Suppressor macrophage treated with lipopolysaccharide for 4 hours (primary cell): Measurements from ENCODE around the gene CBR3.

ENCODE experiments used
- DNase-seq: peaks from one replicate; pipeline ENCODE4 v3.0.0-alpha.2; 2020

Gene CBR3

DNA sequence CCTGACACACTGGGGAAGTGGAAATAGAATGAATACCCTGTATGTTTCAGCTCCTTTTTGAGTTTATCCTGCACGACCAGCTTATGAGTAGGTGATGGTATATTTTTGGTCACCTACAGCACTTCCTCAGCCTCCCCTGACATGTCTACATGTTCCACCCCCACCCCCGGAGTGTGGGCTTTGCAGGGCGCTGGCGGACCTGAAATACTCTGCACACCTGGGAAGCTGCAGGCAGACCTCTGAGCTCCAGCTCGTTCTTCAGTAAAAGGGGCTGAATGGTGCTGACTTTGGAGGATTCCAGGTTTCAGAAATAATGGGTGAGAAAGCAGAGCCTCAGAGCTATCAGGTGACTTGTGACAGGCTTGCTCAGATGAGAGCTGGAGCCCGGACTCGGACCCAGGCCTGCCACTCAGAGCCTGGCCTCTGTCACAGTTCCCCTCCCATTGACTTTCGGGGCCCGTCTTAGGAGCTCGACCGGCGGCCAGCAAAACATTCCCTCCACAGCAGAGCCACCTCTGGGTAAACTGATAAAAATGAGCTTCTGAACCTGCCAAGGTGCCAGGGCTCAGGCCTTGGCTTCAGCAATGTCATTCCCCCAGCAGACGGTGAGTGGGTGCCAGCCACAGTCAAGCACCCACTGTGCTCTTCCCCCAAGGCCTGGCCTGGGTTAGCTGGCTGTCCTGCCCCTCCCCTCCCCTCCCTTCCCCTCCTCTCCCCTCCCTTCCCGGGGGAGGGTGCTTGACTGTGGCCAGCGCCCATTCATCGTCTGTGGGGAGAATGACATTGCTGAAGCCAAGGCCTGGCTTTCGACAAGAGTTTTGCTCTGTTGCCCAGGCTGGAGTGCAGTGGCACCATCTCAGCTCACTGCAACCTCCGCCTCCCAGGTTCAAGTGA is 51.9 kb downstream of the CBR3 start:
- no peak for DNase-seq

DNA sequence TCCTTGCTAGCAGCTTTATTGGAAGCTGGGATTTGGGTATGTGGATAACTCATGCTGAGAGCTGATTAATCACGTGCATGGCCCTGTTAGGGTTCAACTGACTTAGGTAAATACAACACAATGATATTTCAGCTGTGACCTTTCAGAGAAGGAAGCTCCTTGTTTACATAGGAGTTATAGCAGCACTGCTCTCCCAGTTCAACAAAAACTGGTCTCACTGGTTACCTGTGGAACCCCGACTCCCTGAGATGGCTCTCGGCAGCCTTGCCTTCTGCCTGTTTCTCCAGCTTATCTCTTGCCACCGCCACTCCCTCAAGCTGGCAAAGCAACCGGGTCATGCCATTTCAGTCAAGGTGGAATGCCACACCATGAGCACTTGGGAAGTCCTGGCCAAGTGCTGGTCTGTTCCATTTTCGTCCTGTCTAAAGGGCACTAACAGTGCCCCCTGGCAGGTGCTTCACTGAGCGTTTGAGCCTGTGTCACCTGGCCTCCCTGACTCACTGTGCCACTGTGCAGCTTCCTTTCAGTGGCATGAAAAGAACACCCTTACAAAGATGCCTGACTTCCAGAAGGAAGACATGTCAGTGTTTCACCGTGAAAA is 53.3 kb downstream of the CBR3 start:
- no peak for DNase-seq

DNA sequence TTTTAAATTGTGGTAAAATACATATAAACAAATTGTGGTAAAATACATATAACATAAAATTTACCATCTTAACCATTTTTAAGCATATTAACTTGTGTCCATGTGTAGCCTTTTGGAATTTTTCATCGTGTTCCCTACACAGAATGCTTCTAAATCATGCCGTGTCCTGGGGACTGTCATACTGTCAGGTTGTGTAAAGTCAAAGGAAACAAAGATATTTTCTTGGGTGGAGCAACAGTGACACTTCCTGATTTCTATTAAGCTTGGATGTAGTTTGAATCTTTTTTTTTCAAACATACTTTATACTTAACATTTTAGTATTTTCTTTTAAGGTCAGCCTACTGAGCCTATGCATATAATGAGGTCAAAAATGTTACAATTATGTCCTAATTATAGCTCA is 54.1 kb downstream of the CBR3 start:
- DNase-seq: peak; percentile 36

DNA sequence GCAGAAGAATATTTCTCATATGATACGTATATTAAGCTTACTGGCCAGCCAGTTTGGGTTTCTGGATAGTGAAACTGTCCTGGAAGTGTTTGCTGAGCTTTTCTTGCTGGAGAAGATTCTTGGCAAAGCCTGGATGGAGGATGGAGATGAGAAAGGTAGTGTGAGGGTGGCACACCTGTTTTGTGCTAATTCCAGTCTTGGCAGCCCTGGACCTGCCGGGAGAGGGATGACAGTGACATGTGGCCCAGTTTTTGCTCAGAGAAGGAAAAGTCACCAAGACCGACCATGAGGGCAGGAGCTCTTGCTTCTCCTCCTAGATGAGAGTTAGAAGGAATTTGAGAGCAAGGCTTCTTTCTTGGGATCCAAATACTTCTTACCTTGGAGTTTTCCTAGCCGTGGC is 55.9 kb downstream of the CBR3 start:
- DNase-seq: no peak

DNA sequence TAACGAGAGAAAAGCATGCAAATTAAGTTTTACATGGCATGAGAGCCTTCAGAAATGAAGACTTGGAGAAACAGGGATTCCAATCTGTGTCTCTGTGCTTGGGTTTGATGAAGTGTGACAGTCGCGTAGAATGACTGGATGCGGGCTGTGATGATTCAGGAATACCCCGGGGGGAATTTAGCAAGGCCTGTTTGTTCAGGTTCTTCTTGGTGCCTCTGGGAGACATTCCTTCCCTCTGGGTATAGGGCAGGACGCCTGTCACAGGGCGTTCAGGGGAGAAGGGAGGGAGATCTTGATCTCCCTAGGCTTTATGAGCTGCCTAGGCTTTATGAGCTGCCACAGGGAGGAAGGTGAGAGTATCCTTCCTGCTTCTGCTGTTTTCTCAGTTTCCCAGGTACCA is 58.3 kb downstream of the CBR3 start:
- DNase-seq: no peak

DNA sequence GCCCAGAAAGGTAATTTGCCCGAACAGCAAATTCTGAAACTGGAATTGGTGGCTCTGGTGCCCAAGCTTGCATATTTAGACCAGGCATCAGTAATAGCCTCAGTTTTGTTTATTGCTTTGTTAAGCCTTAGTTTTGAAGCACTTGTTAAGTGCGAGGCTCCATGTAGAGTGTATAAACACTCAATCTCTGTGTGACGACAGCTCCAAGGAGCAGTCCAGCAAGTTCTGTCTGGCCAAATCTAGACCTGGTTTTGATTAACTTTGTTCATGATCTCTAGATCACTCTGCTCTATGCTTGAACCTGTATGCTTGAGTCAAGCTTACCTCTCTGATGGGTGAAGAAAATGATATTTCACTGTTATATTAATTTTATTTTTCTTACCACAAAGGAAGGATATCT is 59.1 kb downstream of the CBR3 start:
- DNase-seq: no peak

DNA sequence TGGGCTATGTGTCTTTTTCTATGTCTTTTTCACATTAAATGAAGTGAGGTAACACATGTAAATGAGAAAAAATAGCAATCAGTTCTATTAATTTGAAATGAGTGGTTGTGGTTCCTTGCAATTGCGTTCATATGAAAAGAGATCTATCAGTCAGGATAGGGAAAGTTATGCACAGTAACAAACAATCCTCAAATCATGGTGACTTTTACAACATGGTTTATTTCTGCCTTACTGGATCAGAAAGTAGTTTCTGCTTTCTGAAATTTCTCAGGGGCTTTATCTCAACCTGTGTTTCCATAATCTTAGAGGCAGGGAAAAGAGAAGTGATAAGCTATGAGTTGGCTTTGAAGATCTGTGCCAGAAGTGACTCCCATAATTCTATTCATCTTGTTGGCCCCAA is 60.7 kb downstream of the CBR3 start:
- no peak for DNase-seq
